K562 (cell line): ENCODE results near the gene HSPA1B. TPM values are rescaled to one million over a fixed set of nuclear protein-coding genes. Genes with fewer than 3 reads are reported as not detected.
A peak's percentile ranks its signal among the peaks of the same experiment; 100 is the strongest.

Source experiments
- BACH1 ChIP-seq: fragments of 200-800 bp; sonication (Bioruptor generic); IDR thresholded peaks from 2 replicates; pipeline ENCODE4 v1.6.1; 2016; ENCODE audit warnings: missing genetic modification characterization, missing compliant biosample characterization
- ELF2 ChIP-seq: fragments of 250-450 bp; sonication (Bioruptor Pico); IDR thresholded peaks from 2 replicates; pipeline ENCODE4 v1.5.0; 2021; ENCODE audit warnings: mild to moderate bottlenecking
- KDM2B ChIP-seq: fragments of 250-450 bp; sonication (Bioruptor Pico); IDR thresholded peaks from 2 replicates; pipeline ENCODE4 v1.8.0; 2021; ENCODE audit warnings: mild to moderate bottlenecking, moderate library complexity
- PHF21A ChIP-seq: fragments of 450-650 bp; IDR thresholded peaks from 2 replicates; pipeline ENCODE4 v1.6.1; 2017; ENCODE audit warnings: low read depth, borderline replicate concordance
- PREB ChIP-seq: sonication (generic); formaldehyde crosslinking; IDR thresholded peaks from 2 replicates; pipeline ENCODE4 v1.8.1; 2023; ENCODE audit warnings: mild to moderate bottlenecking, missing genetic modification reagents
- UBTF ChIP-seq, 2 experiments: IDR thresholded peaks; 2 replicates each; pipeline ENCODE4 v1.6.1; 2012; ENCODE audit warnings: improper control_type of control experiment in 2 of 2, low read depth in 2 of 2, low read length in 2 of 2, borderline replicate concordance in 1 of 2
- VEZF1 ChIP-seq: fragments of 200-800 bp; sonication (Bioruptor generic); IDR thresholded peaks from 2 replicates; pipeline ENCODE4 v1.6.1; 2017; ENCODE audit warnings: missing genetic modification characterization, missing compliant biosample characterization
- ZNF121 ChIP-seq: sonication (generic); formaldehyde crosslinking; conservative IDR thresholded peaks from 2 replicates; pipeline ENCODE4 v1.8.0; 2022; ENCODE audit warnings: missing genetic modification reagents
- ZNF316 ChIP-seq: fragments of 450-650 bp; IDR thresholded peaks from 2 replicates; pipeline ENCODE4 v1.6.1; 2016
- ZNF589 ChIP-seq: fragments of 200-800 bp; sonication (Bioruptor generic); IDR thresholded peaks from 2 replicates; pipeline ENCODE4 v1.6.1; 2016; ENCODE audit warnings: low read depth, missing genetic modification characterization, missing compliant biosample characterization
- ZNF696 ChIP-seq: fragments of 250-450 bp; sonication (Bioruptor Pico); conservative IDR thresholded peaks from 2 replicates; pipeline ENCODE4 v1.4.0; 2020; ENCODE audit warnings: mild to moderate bottlenecking, moderate library complexity
- polyA plus RNA-seq, 8 experiments: library from polyadenylated mRNA; depleted of rRNA in 4 of 8; stranded (reverse) in 5 of 8; unstranded in 3 of 8; fragments of >200 nt; fragmentation: Nextera tagmentation in 2 of 8; fragmentation: Illumina TruSeq in 1 of 8; extraction: Ambion mirVana in 2 of 8; extraction: Trizol in 1 of 8; gene quantifications; 2 replicates each; pipeline versions ENCODE4 v1.2.1 to v1.2.3, GENCODE V29; 2011 to 2014; ENCODE audit warnings: inconsistent platforms in 1 of 8, missing spikeins in 1 of 8
- total RNA-seq, 7 experiments: library from RNA; depleted of rRNA in 6 of 7; stranded (reverse); fragments of >200 nt in 6 of 7; fragmentation: Illumina TruSeq in 2 of 7; extraction: Trizol in 2 of 7; gene quantifications; 2 replicates each; pipeline versions ENCODE4 v1.2.1 to v1.2.3, GENCODE V29; 2011 to 2021; ENCODE audit warnings: low replicate concordance in 1 of 7
- TF ChIP-seq, protein P1 (sequence below): fragments of 450-650 bp; IDR thresholded peaks from 2 replicates; pipeline ENCODE4 v1.6.1; 2018; ENCODE audit not compliant: partially characterized antibody
- TF ChIP-seq, protein P2 (sequence below): sonication (generic); formaldehyde crosslinking; IDR thresholded peaks from 2 replicates; pipeline ENCODE4 v1.9.0; 2022; ENCODE audit warnings: mild to moderate bottlenecking, missing genetic modification reagents
- TF ChIP-seq, protein P3 (sequence below): fragments of 250-450 bp; sonication (Bioruptor Pico); IDR thresholded peaks from 2 replicates; pipeline ENCODE4 v1.4.0; 2020; ENCODE audit warnings: mild to moderate bottlenecking, moderate library complexity

HSPA1B gene
- total and polyA plus RNA-seq, 9 of the 15 experiments (the other 6 are each of a cell fraction or from before 2014, with no cell fraction given): 0.27 to 227 (median 51.2) TPM

GRCh38 chr6:31795616-31796298, 31.8 kb upstream of the HSPA1B start, which contains the start of gene VARS1 (continued):
- TF ChIP-seq, protein P1, sequence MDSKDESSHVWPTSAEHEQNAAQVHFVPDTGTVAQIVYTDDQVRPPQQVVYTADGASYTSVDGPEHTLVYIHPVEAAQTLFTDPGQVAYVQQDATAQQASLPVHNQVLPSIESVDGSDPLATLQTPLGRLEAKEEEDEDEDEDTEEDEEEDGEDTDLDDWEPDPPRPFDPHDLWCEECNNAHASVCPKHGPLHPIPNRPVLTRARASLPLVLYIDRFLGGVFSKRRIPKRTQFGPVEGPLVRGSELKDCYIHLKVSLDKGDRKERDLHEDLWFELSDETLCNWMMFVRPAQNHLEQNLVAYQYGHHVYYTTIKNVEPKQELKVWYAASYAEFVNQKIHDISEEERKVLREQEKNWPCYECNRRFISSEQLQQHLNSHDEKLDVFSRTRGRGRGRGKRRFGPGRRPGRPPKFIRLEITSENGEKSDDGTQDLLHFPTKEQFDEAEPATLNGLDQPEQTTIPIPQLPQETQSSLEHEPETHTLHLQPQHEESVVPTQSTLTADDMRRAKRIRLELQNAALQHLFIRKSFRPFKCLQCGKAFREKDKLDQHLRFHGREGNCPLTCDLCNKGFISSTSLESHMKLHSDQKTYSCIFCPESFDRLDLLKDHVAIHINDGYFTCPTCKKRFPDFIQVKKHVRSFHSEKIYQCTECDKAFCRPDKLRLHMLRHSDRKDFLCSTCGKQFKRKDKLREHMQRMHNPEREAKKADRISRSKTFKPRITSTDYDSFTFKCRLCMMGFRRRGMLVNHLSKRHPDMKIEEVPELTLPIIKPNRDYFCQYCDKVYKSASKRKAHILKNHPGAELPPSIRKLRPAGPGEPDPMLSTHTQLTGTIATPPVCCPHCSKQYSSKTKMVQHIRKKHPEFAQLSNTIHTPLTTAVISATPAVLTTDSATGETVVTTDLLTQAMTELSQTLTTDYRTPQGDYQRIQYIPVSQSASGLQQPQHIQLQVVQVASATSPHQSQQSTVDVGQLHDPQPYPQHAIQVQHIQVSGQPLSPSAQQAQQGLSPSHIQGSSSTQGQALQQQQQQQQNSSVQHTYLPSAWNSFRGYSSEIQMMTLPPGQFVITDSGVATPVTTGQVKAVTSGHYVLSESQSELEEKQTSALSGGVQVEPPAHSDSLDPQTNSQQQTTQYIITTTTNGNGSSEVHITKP: peak; percentile 86
- peak; percentile 73 for TF ChIP-seq ZNF589 (CRISPR knock-in tag)
- TF ChIP-seq KDM2B (CRISPR knock-in tag): no peak
- no peak for TF ChIP-seq ZNF121 (CRISPR knock-in tag)
- TF ChIP-seq ZNF696 (CRISPR knock-in tag): no peak
- TF ChIP-seq PHF21A: 0 out of 2 replicates have a peak, but pooled peaks have one; percentile 2
- TF ChIP-seq UBTF (IDR thresholded peaks at IDR 0.05; ENCODE audit: borderline replicate concordance in 1 of 2, low read depth in 2 of 2, low read length in 2 of 2): peak; percentile 78 to 81; a peak in 3 of 4 replicates
- no peak for TF ChIP-seq PREB
- TF ChIP-seq, protein P2, sequence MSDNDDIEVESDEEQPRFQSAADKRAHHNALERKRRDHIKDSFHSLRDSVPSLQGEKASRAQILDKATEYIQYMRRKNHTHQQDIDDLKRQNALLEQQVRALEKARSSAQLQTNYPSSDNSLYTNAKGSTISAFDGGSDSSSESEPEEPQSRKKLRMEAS (CRISPR knock-in tag): peak; percentile 97
- TF ChIP-seq VEZF1: peak; percentile 94
- TF ChIP-seq ELF2 (CRISPR knock-in tag): peak; percentile 99
- TF ChIP-seq, protein P3, sequence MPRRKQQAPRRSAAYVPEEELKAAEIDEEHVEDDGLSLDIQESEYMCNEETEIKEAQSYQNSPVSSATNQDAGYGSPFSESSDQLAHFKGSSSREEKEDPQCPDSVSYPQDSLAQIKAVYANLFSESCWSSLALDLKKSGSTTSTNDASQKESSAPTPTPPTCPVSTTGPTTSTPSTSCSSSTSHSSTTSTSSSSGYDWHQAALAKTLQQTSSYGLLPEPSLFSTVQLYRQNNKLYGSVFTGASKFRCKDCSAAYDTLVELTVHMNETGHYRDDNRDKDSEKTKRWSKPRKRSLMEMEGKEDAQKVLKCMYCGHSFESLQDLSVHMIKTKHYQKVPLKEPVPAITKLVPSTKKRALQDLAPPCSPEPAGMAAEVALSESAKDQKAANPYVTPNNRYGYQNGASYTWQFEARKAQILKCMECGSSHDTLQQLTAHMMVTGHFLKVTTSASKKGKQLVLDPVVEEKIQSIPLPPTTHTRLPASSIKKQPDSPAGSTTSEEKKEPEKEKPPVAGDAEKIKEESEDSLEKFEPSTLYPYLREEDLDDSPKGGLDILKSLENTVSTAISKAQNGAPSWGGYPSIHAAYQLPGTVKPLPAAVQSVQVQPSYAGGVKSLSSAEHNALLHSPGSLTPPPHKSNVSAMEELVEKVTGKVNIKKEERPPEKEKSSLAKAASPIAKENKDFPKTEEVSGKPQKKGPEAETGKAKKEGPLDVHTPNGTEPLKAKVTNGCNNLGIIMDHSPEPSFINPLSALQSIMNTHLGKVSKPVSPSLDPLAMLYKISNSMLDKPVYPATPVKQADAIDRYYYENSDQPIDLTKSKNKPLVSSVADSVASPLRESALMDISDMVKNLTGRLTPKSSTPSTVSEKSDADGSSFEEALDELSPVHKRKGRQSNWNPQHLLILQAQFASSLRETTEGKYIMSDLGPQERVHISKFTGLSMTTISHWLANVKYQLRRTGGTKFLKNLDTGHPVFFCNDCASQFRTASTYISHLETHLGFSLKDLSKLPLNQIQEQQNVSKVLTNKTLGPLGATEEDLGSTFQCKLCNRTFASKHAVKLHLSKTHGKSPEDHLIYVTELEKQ (CRISPR knock-in tag): no peak
- TF ChIP-seq ZNF316: no peak
- no peak for TF ChIP-seq BACH1 (tag)
